Dermis microvascular lymphatic vessel endothelial cell (primary cell): Measurements from ENCODE around the gene TUT4. TPM values are rescaled to one million over a fixed set of nuclear protein-coding genes. Genes with fewer than 3 reads are reported as not detected.

Experiments used
- DNase-seq, 2 donors: peaks; one replicate each; pipeline versions ENCODE4 v3.0.0 to v3.0.0-alpha.2; 2010; ENCODE audit warnings: low read depth in 2 of 2
- total RNA-seq: library from RNA; depleted of rRNA; stranded (reverse); fragments of >200 nt; gene quantifications from 2 replicates; pipeline ENCODE4 v1.2.1, GENCODE V29; 2014

Gene TUT4
- total RNA-seq, 1 donor from 2014 or later = 13.7 TPM

DNA sequence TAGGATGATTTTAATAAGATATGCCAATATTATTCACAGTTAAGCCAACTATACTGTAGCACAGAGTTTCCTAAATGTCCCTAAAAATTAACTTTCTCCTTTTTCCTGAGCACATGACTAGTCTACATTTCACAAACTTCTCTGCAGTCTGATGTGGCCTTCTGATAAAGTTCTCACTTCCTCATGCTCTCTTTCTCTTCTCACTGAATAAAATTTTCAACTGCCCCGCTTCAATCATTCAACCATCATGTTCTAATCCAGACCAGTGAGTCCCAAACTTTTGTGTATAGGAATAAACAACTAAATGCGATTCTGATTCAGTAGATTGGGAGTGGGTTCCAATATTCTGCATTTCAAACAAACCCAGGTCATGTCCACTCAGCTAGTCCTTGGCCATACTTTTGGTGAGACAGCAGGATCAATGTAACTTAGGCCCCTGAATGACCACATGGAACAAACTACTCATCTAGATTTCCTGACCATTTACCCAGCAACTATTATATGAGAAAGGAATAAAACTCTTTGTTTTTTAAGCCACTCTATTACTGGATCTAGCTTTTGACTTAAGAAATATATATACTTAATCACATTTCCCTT lies 20.1 kb downstream of the TUT4 start:
- DNase-seq = no peak

DNA sequence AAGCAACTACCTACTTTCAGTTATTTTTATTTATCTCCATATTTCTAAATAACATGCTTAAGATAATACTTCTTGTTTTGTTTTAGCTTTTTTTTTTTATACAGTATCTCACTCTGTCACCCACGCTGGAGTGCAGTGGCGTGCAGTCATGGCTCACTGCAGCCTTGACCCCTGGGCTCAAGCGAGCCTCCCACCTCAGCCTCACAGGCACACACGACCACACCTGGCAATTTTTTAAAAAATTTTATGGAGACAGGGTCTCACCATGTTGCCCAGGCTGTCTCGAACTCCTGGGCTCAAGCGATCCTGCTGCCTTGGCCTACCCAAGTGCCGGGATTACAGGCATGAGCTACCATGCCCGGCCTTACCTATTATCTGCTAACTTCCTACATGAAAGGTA lies 20.6 kb downstream of the TUT4 start:
- no peak for DNase-seq

DNA sequence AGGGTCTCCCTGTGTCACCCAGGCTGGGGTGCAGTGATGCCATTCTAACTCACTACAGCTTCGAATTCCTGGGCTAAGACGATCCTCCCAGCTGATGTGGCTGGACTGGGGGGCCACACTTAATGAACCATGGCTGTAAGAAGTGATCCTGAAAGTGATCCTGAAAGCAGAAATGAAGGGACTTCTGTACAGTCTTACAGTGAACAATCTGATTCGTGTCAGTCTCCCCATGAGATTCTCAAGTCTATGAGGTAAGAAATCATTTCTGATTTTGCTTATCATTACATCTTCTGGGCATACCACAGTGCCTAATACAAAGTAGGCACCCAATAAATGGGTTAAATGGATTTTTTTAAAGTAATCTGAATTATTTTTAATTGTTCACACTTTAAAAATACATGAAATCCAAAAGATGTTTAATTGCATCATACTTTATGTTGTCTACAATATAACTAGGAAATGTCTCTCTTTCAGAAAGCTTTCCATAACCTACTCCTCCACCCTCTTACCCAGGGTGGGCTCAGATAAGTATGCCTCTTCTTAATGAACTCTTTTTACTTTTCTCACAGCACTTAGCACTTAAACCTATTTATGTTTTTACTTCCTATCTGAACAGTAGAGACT lies 21.5 kb downstream of the TUT4 start:
- DNase-seq = no peak

DNA sequence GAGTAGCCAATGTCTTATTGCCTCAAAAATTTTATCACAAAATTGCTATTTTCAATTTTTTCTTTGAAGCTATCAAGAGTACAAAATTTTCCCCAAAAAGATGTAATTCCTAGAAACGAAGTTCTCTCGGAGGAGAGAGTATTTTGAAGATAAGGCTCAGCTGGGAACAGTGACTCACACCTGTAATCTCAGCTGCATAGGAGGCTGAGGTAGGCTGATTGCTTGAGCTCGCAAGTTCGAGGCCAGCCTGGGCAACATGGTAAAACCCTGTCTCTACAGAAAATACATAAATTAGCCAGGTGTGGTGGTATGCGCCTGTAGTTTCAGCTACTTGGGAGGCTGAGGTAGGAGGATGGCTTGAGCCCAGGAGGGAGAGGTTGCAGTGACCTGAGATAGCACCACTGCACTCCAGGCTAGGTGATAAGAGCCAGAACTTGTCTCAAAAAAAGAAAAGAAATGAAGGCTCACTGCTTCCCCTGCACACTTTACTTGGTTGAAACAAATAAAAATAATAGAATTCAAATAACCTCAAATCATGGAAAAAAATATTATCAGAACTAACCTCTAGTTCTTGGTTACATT lies 22.2 kb downstream of the TUT4 start:
- no peak for DNase-seq

DNA sequence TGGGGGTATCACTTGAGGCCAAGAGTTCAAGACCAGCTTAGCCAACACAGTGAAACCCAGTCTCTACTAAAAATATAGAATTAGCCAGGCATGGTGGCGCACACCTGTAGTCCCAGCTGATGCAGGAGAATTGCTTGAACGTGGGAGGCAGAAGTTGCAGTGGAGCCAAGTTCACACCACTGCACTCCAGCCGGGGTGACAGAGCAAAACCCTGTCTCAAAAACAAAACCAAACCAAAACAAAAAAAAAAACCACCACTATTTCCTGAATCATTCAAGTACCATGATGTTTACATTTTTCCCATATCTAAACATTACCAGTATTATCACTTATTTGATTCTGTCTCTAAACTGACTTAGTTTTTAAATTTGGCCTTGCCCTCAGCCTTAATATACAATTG lies 29.5 kb downstream of the TUT4 start:
- peak in 1 of 2 donors; percentile 4 for DNase-seq

DNA sequence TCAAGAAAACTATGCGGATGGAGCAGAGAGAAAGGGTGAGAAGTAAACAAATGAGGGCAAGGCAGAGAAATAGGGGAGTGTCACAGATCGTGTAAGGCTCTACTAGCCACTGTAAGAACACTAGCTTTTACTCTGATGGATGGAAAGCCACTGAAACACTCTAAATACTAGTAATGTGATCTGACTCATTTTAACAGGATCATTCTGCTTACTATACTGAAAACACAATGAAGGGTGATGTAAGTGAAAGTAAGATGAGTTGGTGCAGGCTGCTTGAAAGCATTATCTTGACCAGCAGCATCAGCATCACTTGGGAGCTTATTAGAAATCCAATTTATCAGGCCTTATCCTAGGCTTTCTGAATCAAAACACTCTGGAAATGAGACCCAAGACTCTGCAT lies 32.7 kb downstream of the TUT4 start:
- no peak for DNase-seq

DNA sequence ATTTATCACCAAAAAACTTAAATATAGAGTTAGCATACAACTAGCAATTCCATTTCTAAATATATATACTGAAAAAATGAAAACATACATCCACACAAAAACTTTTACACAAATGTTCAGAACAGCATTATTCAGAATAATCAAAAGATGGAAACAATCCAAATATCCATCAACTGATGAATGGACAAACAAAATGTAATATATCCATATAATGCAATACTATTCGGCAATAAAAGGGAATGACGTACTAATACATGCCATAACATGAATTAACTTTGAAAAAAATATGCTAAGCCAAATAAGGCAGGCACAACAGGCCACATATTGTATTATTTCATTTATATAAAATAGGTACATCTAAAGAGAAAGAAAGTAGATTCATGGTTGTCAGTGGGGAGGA lies 33.9 kb downstream of the TUT4 start:
- no peak for DNase-seq

DNA sequence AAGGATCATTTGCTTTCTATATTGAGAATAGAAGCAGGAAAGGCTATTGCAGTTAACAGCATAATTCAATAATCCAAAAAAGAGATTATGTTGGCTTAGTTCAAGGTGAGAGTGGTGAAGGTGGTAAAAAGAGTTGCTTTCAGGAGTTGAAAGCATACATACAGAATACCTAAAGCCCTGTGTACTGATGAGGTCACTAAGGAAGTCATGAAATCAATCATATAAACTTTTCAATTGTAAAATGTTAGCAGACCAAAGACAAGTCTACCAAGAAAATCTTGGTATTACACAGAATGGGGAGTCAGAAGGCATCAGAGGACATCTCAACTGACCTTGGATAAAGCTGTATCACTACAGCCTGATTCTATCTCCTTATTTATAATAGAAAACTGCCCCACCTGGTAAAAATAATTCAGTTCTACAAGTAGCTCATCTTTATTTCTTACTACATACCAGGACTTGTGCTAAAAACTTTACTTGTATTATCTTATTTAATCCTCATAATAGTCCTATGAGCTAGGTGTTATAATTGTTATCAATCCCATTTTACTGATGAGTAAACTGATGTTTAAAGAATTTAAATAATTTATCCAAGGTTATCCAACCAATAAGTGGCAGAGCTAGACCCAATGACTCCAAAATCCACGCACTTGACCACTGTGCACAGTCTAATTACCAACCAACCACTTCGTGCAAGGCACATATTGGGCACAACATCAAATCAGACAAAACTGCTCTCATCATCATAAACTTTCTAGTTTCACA lies 40.9 kb downstream of the TUT4 start:
- no peak for DNase-seq

DNA sequence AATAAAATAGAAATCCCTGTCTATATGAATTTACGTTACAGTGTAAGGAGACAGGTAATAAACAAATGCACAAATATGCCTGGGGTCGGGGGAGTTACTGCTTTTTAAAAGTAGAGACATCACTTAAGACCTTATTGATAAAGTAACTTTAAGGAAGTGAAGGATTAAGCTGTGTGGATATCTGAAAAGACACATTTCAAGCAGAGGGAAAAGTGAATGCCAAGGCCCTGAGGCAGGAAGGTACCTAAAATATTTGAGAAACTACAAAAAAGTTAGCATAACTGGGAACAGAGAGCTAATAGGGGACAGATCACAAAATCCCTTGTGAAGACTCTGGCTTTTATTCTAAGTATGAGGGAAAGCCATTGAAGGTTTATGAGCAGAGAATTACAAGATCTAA lies 41.5 kb downstream of the TUT4 start:
- no peak for DNase-seq

DNA sequence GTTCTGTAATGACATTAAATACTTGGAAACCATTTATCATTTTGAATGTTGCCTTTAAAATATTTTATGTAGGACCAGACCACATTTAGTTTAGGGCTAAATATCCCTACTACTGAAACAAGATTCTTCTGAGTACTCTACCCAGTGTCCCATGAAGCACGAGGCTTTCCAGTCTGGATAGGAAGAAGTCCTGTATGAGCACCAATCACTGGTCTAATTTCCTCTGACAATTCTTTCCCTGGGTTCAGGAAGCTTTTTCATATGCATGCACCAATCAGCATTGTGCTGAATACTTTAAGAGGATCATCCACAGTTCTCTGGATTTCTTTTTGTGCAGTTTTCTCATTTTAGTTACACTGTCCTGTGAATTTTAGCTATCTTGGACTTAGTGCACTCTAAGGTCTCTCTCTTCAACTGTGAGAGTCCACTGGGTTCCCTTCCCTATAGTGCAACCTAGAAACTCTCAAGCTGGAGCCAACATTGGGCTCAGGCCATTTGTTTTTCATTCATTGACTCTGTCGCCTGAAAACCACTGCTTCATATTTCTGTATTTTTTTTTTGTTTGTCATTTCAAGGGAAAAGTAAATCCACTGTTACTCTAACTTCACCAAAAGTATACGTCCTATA lies 45.9 kb downstream of the TUT4 start:
- no peak for DNase-seq

DNA sequence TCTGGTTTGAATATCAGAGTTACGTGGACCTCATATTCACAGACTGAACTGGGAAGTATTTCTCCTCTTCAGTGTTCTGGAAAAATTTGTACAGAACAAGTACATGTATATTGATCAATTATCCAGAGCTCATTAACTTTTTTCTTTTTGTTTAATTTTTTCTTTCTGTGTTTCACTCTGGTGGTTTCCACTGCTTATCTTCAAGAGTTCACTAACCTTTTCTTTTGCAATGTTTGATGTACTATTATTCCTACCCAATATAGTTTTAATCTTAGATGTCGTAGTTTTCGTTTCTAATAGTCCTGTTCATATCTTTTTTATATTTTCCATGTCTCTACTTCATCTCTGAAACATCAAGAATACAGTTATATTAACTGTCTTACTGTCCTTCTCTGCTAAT lies 46.5 kb downstream of the TUT4 start:
- no peak for DNase-seq

DNA sequence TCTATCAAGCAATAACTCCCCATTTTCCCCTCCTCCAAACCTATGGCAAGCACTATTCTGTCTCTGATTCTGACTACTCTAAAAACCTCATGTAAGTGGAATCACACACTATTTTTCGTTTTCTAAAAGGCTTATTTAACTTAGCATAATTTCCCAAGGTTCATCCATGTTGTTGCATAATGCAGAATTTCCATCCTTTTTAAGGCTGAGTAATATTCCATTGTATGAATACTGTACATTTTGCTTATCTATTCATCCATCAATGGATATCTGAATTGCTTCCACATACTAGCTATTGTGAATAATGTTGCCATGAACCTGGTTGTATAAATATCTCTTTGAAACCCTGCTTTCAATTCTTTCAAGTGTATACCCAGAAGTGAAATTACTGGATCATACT lies 48.2 kb downstream of the TUT4 start:
- no peak for DNase-seq

DNA sequence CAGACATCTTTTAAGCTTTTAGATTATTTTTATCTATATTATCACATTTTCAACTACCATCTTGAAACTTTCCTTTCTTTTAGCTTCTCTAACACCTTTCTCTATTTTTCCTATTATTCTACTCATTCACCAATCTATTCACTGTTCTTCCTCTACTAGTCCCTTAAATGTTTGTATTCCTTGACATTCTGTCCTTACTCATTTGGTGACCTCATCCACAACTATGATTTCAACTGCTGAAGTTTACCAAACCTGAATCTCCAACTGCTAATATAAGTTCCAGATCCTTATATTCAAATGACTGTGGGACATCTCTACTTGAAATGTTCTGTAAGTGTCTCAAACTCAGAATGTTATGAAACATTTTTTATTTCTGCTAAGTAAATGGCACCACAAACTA lies 49.2 kb downstream of the TUT4 start:
- DNase-seq = no peak

DNA sequence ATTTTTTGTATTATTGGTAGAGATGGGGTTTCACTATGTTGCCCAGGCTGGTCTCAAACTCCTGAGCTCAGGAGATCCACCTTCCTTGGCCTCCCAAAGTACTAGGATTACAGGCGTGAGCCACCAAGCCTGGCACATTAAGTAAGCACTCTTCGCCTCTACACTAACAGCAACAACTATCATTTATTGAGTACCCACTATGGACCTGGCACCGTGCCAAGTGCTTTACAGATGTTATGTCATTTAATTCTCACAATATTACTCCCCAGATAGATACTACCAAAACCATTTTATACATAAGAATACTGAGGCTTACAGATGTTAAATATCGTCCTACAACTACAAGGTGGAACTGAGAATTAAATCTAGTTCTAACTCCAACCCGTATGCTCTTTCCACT lies 50.1 kb downstream of the TUT4 start:
- DNase-seq = peak in 1 of 2 donors; percentile 6

DNA sequence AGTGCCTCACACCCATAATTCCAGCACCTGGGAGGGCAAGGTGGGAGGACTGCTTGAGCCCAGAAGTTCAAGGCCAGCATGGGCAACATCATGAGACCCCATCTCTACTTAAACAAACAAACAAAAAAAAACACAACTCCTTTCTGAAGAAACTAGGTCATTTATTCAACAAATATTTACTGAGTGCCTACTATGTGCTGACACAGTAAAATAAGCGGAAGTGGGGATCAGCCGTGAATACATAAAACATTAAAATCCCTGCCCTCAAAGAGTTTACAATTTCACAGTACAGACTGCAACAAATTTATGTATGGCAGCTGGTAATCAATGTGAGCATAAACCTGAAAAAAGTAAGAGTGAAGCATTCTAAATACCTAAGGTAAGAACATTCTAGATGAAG lies 65.3 kb downstream of the TUT4 start:
- DNase-seq = no peak

DNA sequence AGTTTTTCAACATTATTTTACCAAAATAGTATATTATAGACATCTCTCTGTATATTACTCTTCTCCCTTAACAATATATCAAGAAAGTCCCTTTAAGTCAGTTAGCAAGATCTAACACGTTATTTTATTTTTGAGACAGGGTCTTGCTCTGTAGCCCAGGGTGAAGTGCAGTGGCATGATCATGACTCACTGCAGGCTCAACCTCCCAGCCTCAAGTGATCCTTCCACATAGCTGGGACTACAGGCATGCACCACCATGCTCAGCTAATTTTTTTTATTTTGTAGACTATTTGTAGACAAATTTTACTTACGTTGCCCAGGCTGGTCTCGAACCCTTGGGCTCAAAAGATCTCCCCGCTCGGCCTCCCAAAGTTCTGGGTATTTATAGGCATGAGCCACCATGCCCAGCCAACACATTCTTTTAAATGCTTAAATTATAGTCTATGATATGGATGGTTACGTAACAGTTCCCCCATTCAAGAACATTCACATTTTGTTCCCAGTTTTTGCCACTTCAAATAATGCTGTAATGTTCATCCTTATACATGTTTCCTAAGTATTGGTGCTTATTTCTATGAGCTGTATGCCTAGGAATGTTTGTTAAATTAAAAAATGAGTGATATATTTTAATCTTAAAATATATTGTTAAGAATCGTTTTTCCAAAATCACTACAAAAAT lies 70.4 kb downstream of the TUT4 start:
- DNase-seq = no peak

DNA sequence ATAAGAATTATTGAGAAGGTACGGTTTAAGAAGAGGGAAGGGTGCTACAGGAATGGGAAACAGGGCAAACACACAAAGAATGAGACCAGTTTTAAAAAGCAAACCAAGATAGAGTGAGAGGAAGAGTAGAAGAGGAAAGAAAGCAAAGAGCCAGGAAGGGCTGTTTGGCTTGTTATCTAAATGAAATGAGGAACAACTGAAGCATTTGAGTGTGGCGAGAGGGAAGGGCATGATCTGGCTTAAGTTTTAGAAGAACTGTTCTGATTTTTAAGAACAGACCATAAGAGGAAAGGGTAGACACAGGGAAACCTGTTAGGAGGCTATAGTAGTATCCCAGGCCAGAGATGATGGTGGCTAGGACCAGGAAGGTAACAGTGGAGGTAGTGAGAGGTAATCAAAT lies 73.8 kb downstream of the TUT4 start:
- DNase-seq = no peak

DNA sequence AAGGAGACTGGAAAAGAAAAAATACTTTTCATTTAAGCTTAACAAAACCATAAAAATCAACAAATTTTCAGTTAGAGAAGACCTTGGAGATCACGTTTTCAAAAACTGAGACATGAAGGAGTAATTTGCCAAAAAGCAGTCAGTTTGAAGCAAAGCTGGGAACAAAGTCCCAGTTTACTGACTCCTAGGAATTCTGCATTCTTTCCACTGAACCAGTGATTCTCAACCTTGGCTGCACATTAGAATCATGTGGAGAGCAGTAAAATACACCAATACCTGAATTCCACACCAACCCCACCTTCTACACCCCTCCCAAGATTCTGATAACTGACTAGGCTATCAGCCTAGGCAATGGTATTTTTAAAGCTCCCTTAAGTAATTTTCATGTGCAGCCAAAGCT lies 75.0 kb downstream of the TUT4 start:
- no peak for DNase-seq

DNA sequence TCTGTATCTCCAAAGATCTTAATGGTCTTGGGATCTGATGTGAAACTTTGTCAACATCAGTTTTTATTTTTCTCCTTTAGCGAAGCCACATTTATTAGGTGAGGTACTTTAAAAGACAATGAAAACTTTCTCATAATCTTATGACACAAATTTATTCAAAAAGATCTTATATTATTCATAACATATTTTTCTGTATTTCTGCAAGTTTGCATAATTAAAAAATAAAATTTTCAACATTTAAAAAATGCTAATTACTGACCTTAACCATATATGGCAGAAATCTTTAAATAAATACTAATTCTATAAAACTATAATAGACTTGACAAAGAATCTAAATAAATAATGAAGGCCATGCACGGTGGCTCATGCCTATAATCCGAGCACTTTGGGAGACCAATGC lies 75.9 kb downstream of the TUT4 start:
- DNase-seq = no peak

DNA sequence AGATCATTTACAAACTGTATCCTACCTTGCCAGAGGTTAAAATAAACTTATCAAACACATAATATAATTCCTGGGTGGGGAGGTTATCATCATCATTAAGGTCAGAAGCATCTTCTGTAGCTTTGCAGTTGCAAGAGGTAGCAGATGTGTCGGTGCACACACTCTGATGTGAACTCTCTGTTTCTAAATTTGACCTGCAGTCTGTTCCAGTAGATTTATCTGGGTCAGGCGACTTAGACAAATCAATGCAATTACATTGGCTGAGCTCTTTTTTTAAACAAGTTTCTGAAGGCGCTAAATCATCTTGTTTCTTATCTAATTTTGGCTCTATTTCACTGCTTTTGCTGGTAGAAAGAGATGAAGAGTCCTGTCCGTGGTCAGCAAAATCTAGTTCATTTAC lies 78.1 kb downstream of the TUT4 start:
- no peak for DNase-seq

DNA sequence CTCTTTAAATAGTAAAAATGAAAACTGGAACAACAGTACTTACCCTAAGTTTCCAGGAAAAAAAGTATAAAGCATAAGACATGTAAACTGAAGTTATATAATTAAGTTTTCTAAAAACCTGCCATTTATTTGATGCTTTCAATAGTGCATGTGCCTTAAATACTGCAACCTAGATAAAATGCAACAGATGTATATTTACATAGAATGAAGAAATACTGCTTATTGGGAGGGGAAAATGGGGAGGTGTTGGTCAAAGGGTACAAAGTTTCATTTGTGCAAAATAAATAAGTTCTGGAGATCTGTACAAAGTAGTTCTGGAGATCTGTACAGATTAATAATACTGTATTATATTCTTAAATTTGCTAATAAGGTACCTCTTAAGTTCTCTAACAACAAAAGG lies 79.9 kb downstream of the TUT4 start:
- DNase-seq = no peak

DNA sequence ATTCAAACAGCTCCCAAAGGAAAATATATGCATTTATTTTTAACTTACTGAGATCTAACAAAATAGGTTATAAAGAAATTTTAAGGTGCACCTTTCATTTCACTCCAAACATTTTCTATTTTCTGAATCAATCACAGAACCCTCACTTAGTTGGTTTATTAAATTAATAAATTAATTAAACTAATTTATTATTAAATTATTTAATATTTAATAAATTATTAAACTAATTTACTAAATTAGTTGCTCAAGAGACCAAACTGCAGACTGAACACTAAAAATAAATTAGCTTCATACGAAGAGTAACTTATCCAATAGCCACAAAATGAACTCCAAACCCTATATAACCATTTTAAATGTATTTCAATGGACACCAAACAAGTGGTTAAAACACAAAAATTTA lies 80.5 kb downstream of the TUT4 start:
- DNase-seq = no peak
